HepG2 (cell line): ENCODE results near the gene IGF2BP3. TPM values are rescaled to one million over a fixed set of nuclear protein-coding genes. Genes with fewer than 3 reads are reported as not detected.

Experiments used
- ATAC-seq: fragments of 200-7000 bp; cut with Tn5 transposase; 3 replicates; pipeline ENCODE4 v1.9.1; 2020; ENCODE audit warnings: mild to moderate bottlenecking, moderate library complexity
- BruUV-seq: library from RNA; stranded (reverse); fragments of 400-500 nt; replicated peaks from 2 replicates; lab custom pipeline; 2021; lab: Mats Ljungman, UMichigan
- CTCF ChIA-PET: fragments of 300-600 bp; formaldehyde crosslinking; extraction: SDS; loops from one replicate; lab custom pipeline; 2021; ENCODE audit warnings: low total read pairs, inconsistent platforms, low intra/inter-chr PET ratio; lab: Yijun Ruan, JAX
- POLR2A ChIA-PET: fragments of 350-600 bp; sonication (Branson Sonifier 250); formaldehyde crosslinking; loops from one replicate; lab custom pipeline; 2020; ENCODE audit warnings: antibody characterized with exemption, inconsistent platforms; lab: Yijun Ruan, JAX
- DNase-seq: peaks from one replicate; pipeline ENCODE4 v3.0.0-alpha.2; 2015; ENCODE audit warnings: low spot score
- FAIRE-seq: peaks from 3 replicates; lab custom pipeline; 2011; peaks lifted over from hg19 to GRCh38; lab: Jason Lieb, UNC
- H2AFZ ChIP-seq: one replicate; pipeline ENCODE4 v1.6.1; 2011; ENCODE audit warnings: low read length, inconsistent platforms
- H3K27ac ChIP-seq: fragments of 300-600 bp; 3 replicates; pipeline ENCODE4 v1.8.0; 2011; ENCODE audit warnings: mixed run types, mild to moderate bottlenecking, mixed read lengths, low read length, inconsistent platforms; ENCODE audit not compliant: insufficient read depth; ENCODE audit errors: extremely low read length
- H3K27me3 ChIP-seq, 2 experiments: fragments of 200-600 bp in 1 of 2; 2 replicates in 1 of 2; 3 replicates in 1 of 2; pipeline versions ENCODE4 v1.6.0 to v1.8.0; 2011; ENCODE audit warnings: low read length in 2 of 2, mild to moderate bottlenecking in 2 of 2, moderate library complexity in 2 of 2, inconsistent platforms in 1 of 2; ENCODE audit not compliant: insufficient read depth in 2 of 2, control insufficient read depth in 1 of 2
- H3K36me3 ChIP-seq, 2 experiments: fragments of 200-600 bp in 1 of 2; replicated peaks in 1 of 2; 2 replicates in 1 of 2; 3 replicates in 1 of 2; pipeline versions ENCODE4 v1.5.1 to v1.8.0; 2011; ENCODE audit warnings: low read length in 2 of 2, inconsistent platforms in 1 of 2; ENCODE audit not compliant: insufficient read depth in 2 of 2, control insufficient read depth in 1 of 2
- H3K4me1 ChIP-seq: 2 replicates; pipeline ENCODE4 v1.5.1; 2012; ENCODE audit warnings: low read length, inconsistent platforms; ENCODE audit not compliant: insufficient read depth
- H3K4me2 ChIP-seq: 2 replicates; pipeline ENCODE4 v1.6.0; 2011; ENCODE audit warnings: low read depth, low read length, inconsistent platforms
- H3K4me3 ChIP-seq, 3 experiments: fragments of 200-600 bp in 1 of 3; sonication (generic), shearing (Covaris generic) in 1 of 3; replicated peaks in 1 of 3; 2 replicates each; pipeline ENCODE4 v1.5.1; 2011 to 2016; ENCODE audit warnings: low read length in 3 of 3, inconsistent platforms in 2 of 3, low read depth in 2 of 3, mild to moderate bottlenecking in 2 of 3, control low read depth in 1 of 3, mixed read lengths in 1 of 3; ENCODE audit not compliant: insufficient read depth in 1 of 3
- H3K79me2 ChIP-seq: one replicate; pipeline ENCODE4 v1.6.1; 2011; ENCODE audit warnings: low read length, inconsistent platforms; ENCODE audit not compliant: insufficient read depth
- H3K9ac ChIP-seq: 2 replicates; pipeline ENCODE4 v1.6.0; 2011; ENCODE audit warnings: mild to moderate bottlenecking, low read depth, low read length, inconsistent platforms; ENCODE audit not compliant: insufficient read depth
- H3K9me3 ChIP-seq: 2 replicates; pipeline ENCODE4 v1.5.1; 2012; ENCODE audit warnings: mild to moderate bottlenecking, low read length
- H4K20me1 ChIP-seq: 2 replicates; pipeline ENCODE4 v1.6.0; 2011; ENCODE audit warnings: inconsistent platforms, mild to moderate bottlenecking, low read length, moderate library complexity; ENCODE audit not compliant: insufficient read depth
- PRDM15 ChIP-seq: sonication (generic); formaldehyde crosslinking; IDR thresholded peaks from 2 replicates; pipeline ENCODE4 v1.4.0; 2020; ENCODE audit warnings: missing genetic modification reagents
- SOX6 ChIP-seq, 2 experiments: fragments of 450-650 bp in 1 of 2; sonication (generic) in 1 of 2; formaldehyde crosslinking in 1 of 2; IDR thresholded peaks; 2 replicates each; pipeline versions ENCODE4 v1.4.0 to v1.6.1; 2017 to 2020; ENCODE audit warnings: antibody characterized with exemption in 1 of 2, mild to moderate bottlenecking in 1 of 2, missing genetic modification reagents in 1 of 2
- ZNF646 ChIP-seq: sonication (generic); formaldehyde crosslinking; IDR thresholded peaks from 2 replicates; pipeline ENCODE4 v1.9.0; 2021; ENCODE audit warnings: mild to moderate bottlenecking, missing genetic modification reagents
- WGBS: methylation state at CpG from one replicate; pipeline ENCODE4 v1.1.6; 2017; ENCODE audit warnings: low lambda C conversion rate; 5-methylcytosine and 5-hydroxymethylcytosine counted together
- in situ Hi-C: cut with HindIII; loops from 2 replicates; pipeline ENCODE4 v1.10.0; 2017; ENCODE audit warnings: low pct_unique_long_range_greater_than_20kb; ENCODE audit not compliant: extremely low pct_ligation_motif_present
- intact Hi-C: fragments of 100-400 bp; cut with micrococcal nuclease; formaldehyde crosslinking; loops from one replicate; pipeline ENCODE4 v1.10.0; 2022; ENCODE audit not compliant: unreplicated experiment
- polyA plus RNA-seq, 8 experiments: library from polyadenylated mRNA; depleted of rRNA in 3 of 8; stranded (reverse) in 7 of 8; unstranded in 1 of 8; fragments of >200 nt; fragmentation: Illumina TruSeq in 4 of 8; extraction: Trizol in 4 of 8; gene quantifications; 2 replicates each; pipeline versions ENCODE4 v1.2.1 to v1.2.3, GENCODE V29; 2011 to 2016; ENCODE audit warnings: low read depth in 4 of 8, missing spikeins in 1 of 8, mixed read lengths in 1 of 8; ENCODE audit not compliant: insufficient read depth in 1 of 8
- total RNA-seq, 5 experiments: library from RNA; depleted of rRNA; stranded (reverse); fragments of >200 nt; fragmentation: Illumina TruSeq; extraction: Trizol; gene quantifications; 2 replicates each; pipeline ENCODE4 v1.2.3, GENCODE V29; 2016; ENCODE audit warnings: low read depth in 1 of 5

Gene IGF2BP3
- total and polyA plus RNA-seq, 2 of the 13 experiments (the other 11 are each of a cell fraction or from before 2014, with no cell fraction given): 37.7 to 39.5 TPM

- TF ChIP-seq ZNF646 (CRISPR knock-in tag): no peak
These were observed 47.4 kb downstream of the IGF2BP3 start (continued) for GRCh38 chr7:23422909-23423308.

GRCh38 chr7:23422384-23422783 is 47.9 kb downstream of the IGF2BP3 start:
- H4K20me1 ChIP-seq: 0 out of 2 replicates have a peak, but pooled peaks cover 2% of the 10 kb centered on the region
- ChIA-PET POLR2A (no interaction called here), CTCF (no interaction called here)
- 91% methylated on average over 7 of the region's 7 CpGs for WGBS
- H3K4me2 ChIP-seq: no peak overlapping the region
- intact Hi-C loops: no loop called here
- BruUV-seq: no TSS peak
- TF ChIP-seq SOX6 (IDR thresholded peaks at IDR 0.05): no peak
- no peak for TF ChIP-seq SOX6 (CRISPR knock-in tag; IDR thresholded peaks at IDR 0.05)
- peak; percentile 68 for TF ChIP-seq PRDM15
- H3K27me3 ChIP-seq: no peaks in the 10 kb centered on the region
- peaks cover 0 to 25% of the 10 kb centered on the region in 2 experiments; a peak in 2 of 5 replicates for H3K36me3 ChIP-seq
- no peak overlapping the region for H3K9ac ChIP-seq
- ATAC-seq (no peak; the same call in 2 of the 3 replicates), DNase-seq (no peak), FAIRE-seq (no peak)
- H3K27ac ChIP-seq: no peak overlapping the region
- H3K4me3 ChIP-seq: no peak overlapping the region
- H3K4me1 ChIP-seq: peaks cover 24% of the 10 kb centered on the region
- H3K9me3 ChIP-seq: no peaks in the 10 kb centered on the region
- in situ Hi-C loops: no loop called here
- H3K79me2 ChIP-seq: peaks cover 88% of the 10 kb centered on the region
- no peak overlapping the region for H2AFZ ChIP-seq
